Transverse colon (tissue), 4 donors: ENCODE results near the gene CYP4F3. TPM values are rescaled to one million over a fixed set of nuclear protein-coding genes. Genes with fewer than 3 reads are reported as not detected.
A peak's percentile ranks its signal among the peaks of the same experiment; 100 is the strongest.

Experiments used
- DNase-seq: peaks from one replicate; pipeline ENCODE4 v3.0.0-alpha.2; 2019
- H3K27ac ChIP-seq, 4 donors: fragments of 200-600 bp; sonication (generic); 2 replicates each; pipeline ENCODE4 v1.5.1; 2016 to 2018; ENCODE audit warnings: inconsistent platforms in 4 of 4
- H3K27me3 ChIP-seq: fragments of 200-600 bp; sonication (generic); 2 replicates; pipeline ENCODE4 v1.5.1; 2017; ENCODE audit warnings: inconsistent platforms
- H3K36me3 ChIP-seq, 4 donors: fragments of 200-600 bp; sonication (generic); 2 replicates each; pipeline ENCODE4 v1.5.1; 2017 to 2019; ENCODE audit warnings: inconsistent platforms in 4 of 4
- H3K4me1 ChIP-seq, 4 donors: fragments of 200-600 bp; sonication (generic); 2 replicates each; pipeline ENCODE4 v1.5.1; 2017 to 2020; ENCODE audit warnings: inconsistent platforms in 4 of 4
- H3K4me3 ChIP-seq, 4 donors: fragments of 200-600 bp; sonication (generic); 1 replicate in 1 of 4; 2 replicates in 3 of 4; pipeline versions ENCODE4 v1.5.1 to v1.6.1; 2017 to 2019; ENCODE audit warnings: inconsistent platforms in 4 of 4
- H3K9me3 ChIP-seq, 2 donors: fragments of 200-600 bp; sonication (generic); 2 replicates each; pipeline ENCODE4 v1.5.1; 2017 to 2019; ENCODE audit warnings: inconsistent platforms in 2 of 2
- CTCF ChIP-seq, 5 experiments: fragments of 200-600 bp in 3 of 5; fragments of 450-650 bp in 2 of 5; sonication (generic) in 3 of 5; IDR thresholded peaks; 1 replicate in 2 of 5; 2 replicates in 3 of 5; pipeline ENCODE4 v1.5.1; 2016 to 2017; ENCODE audit warnings: antibody characterized with exemption in 5 of 5, inconsistent platforms in 3 of 5, mild to moderate bottlenecking in 2 of 5, moderate library complexity in 1 of 5
- EP300 ChIP-seq: sonication (generic); formaldehyde crosslinking; IDR thresholded peaks from one replicate; pipeline ENCODE4 v1.6.1; 2017; ENCODE audit warnings: antibody characterized with exemption, low read depth
- POLR2A ChIP-seq: fragments of 450-650 bp; IDR thresholded peaks from one replicate; pipeline ENCODE4 v1.6.1; 2016; ENCODE audit warnings: antibody characterized with exemption, mild to moderate bottlenecking, moderate library complexity
- POLR2AphosphoS5 ChIP-seq, 3 donors: sonication (generic); formaldehyde crosslinking; IDR thresholded peaks; one replicate each; pipeline ENCODE4 v1.6.1; 2016; ENCODE audit warnings: antibody characterized with exemption in 3 of 3
- WGBS, 2 donors: methylation state at CpG; one replicate each; pipeline ENCODE4 v1.1.5; 2018; ENCODE audit warnings: low coverage in 1 of 2; 5-methylcytosine and 5-hydroxymethylcytosine counted together
- in situ Hi-C, 4 donors: fragments of 200-750 bp; cut with MboI; loops; one replicate each; pipeline versions ENCODE4 v1.15.0 to v1.15.1; 2017; ENCODE audit warnings: low sequenced_read_pairs in 3 of 4, low pct_ligation_motif_present in 1 of 4, low pct_unique_long_range_greater_than_20kb in 1 of 4
- intact Hi-C: fragments of 100-400 bp; cut with DNase I; formaldehyde crosslinking; loops from one replicate; pipeline ENCODE4 v1.15.1; 2023; ENCODE audit warnings: low total_unique reads
- total RNA-seq, 4 donors: library from RNA; depleted of rRNA; stranded (reverse); fragments of >200 nt; gene quantifications; one replicate each; pipeline ENCODE4 v1.1.0, GENCODE V29; 2016

CYP4F3 gene
- total RNA-seq, 4 donors from 2014 or later: 12.4 to 22.7 (median 16.2) TPM

DNA sequence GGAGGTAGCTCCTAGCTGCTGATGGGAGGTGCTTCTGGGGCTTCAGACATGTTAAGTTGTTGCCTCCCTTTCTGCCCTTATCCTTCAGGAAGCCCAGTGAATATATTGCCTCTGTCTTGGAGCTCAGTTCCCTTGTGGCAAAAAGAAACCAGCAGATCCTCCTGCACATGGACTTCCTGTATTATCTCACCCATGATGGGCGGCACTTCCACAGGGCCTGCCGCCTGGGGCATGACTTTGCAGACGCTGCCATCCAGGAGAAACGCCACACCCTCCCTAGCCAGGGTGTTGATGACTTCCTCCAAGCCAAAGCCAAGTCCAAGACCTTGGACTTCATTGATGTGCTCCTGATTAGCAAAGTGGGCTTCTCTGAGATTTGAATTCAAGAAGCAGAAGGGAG, 26.2 kb downstream of the CYP4F3 start:
- 47% methylated on average over 4 of the region's 4 CpGs; no CpG with 5 or more reads in 1 of the 2 donors for WGBS, 2 donors
- Histone ChIP-seq H3K27me3 (no peaks in the 10 kb centered on the region), H3K27ac (peak overlapping the region in 1 of 4 donors; percentile 13), H3K36me3 (no peaks in the 10 kb centered on the region), H3K9me3 (no peaks in the 10 kb centered on the region), H3K4me3 (no peak overlapping the region), H3K4me1 (peaks cover 0 to 6% (median 0%) of the 10 kb centered on the region in 4 donors)
- TF ChIP-seq CTCF (IDR thresholded peaks at IDR 0.05): no peak
- TF ChIP-seq POLR2A: no peak
- TF ChIP-seq EP300: no peak
- peak in 1 of 3 donors; percentile 9 for TF ChIP-seq POLR2AphosphoS5 (IDR thresholded peaks at IDR 0.05)
- intact Hi-C loops (no loop called here), in situ Hi-C loops (no loop called here)
- DNase-seq: peak; percentile 67

DNA sequence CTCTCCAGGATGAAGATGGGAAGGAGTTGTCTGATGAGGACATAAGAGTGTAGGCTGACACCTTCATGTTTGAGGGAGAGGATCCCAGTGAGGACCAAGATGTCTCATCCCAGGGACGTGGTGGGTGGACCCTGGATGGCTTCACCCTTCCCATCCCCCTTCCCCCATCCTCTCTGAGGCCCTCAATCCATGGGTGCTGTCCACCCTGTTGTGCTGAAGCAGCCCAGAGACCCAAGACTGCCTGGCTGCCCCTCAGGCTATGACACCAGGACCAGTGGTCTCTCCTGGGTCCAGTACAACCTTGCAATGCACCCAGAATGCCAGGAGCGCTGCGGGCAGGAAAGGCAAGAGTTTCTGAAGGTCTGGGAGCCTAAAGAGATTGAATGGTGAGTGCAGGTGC, 28.7 kb downstream of the CYP4F3 start:
- Histone ChIP-seq H3K4me3 (no peak overlapping the region), H3K27ac (no peak overlapping the region), H3K4me1 (peaks cover 4 to 24% (median 14%) of the 10 kb centered on the region in 4 donors), H3K27me3 (no peaks in the 10 kb centered on the region), H3K36me3 (no peaks in the 10 kb centered on the region), H3K9me3 (no peaks in the 10 kb centered on the region)
- 72% methylated on average over 3 of the region's 3 CpGs; no CpG with 5 or more reads in 1 of the 2 donors for WGBS, 2 donors
- DNase-seq: no peak
- intact Hi-C loops (no loop called here), in situ Hi-C loops (no loop called here)
- TF ChIP-seq EP300 (no peak), CTCF (IDR thresholded peaks at IDR 0.05) (no peak), POLR2AphosphoS5 (IDR thresholded peaks at IDR 0.05) (no peak), POLR2A (no peak)

- peaks cover 7 to 29% (median 18%) of the 10 kb centered on the region in 4 donors for H3K4me1 ChIP-seq
- no peaks in the 10 kb centered on the region for H3K27me3 ChIP-seq
- no peak overlapping the region for H3K4me3 ChIP-seq
- H3K36me3 ChIP-seq: no peaks in the 10 kb centered on the region
- intact Hi-C loops: no loop called here
- no peaks in the 10 kb centered on the region for H3K9me3 ChIP-seq
- no peak for DNase-seq
- no peak overlapping the region for H3K27ac ChIP-seq
- WGBS, 2 donors: 61 to 75% methylated on average over 4 of the region's 4 CpGs
- in situ Hi-C loops: loop anchor here in 1 of 4 donors (5.0 kb wide), 1 partner anchor 107 kb away; no protein-coding TSS in a partner anchor
- TF ChIP-seq POLR2AphosphoS5 (IDR thresholded peaks at IDR 0.05) (no peak), CTCF (IDR thresholded peaks at IDR 0.05) (no peak), POLR2A (no peak), EP300 (no peak)
Measured at GRCh38 chr19:15669891-15670290, 29.2 kb downstream of the CYP4F3 start.

DNA sequence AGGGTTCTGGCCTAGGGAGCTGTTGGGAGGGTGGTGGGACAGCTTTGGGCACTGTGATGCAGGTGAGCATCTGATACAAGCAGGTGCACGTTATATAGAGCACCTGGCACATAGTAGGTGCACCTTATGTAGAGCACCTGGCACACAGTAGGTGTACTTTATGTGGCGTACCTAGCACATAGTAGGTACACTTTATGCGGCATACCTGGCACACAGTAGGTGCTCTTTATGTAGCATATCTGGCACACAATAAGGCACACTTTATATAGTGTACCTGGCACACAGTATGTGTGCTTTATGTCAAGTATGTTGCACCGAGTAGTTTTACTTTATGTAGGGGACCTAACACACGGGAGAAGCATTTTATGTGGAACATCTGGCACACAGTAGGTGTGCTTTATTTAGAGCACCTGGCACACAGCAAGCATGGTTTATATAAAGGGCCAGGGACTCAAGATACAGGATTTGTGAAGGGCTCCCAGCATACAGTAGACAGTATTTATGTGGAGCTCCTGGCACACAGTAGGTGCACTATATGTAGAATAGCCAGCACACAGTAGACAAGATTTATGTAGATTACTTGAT, 30.6 kb downstream of the CYP4F3 start:
- Histone ChIP-seq H3K36me3 (no peaks in the 10 kb centered on the region), H3K9me3 (no peaks in the 10 kb centered on the region), H3K4me3 (no peak overlapping the region), H3K27me3 (no peaks in the 10 kb centered on the region), H3K4me1 (peaks cover 7 to 29% (median 18%) of the 10 kb centered on the region in 4 donors), H3K27ac (peak overlapping the region in 3 of 4 donors; percentile 87 to 88 (median 87))
- 60% methylated on average over 5 of the region's 5 CpGs; no CpG with 5 or more reads in 1 of the 2 donors for WGBS, 2 donors
- intact Hi-C loops (no loop called here), in situ Hi-C loops (loop anchor here in 1 of 4 donors (5.0 kb wide), 1 partner anchor 106 kb away; no protein-coding TSS in a partner anchor)
- no peak for DNase-seq
- TF ChIP-seq EP300 (no peak), POLR2AphosphoS5 (IDR thresholded peaks at IDR 0.05) (no peak), CTCF (IDR thresholded peaks at IDR 0.05) (no peak), POLR2A (no peak)
